Activated CD4-positive, CD25-positive, alpha-beta regulatory T cell treated with anti-CD3 and anti-CD28 coated beads, Interleukin-2, amount 50 U/mL, for 24 hours (primary cell): ENCODE measurements around the gene SRP14.

Experiments used
- ATAC-seq, 2 donors: fragments of 150-1000 bp; cut with Tn5 transposase; one replicate each; pipeline ENCODE4 v1.10.0; 2021; ENCODE audit warnings: mild to moderate bottlenecking in 1 of 2, moderate library complexity in 1 of 2

The SRP14 gene

GRCh38 chr15:40067921-40068624 is 29.1 kb upstream of the SRP14 start:
- ATAC-seq = no peak

- ATAC-seq = no peak
Observed at GRCh38 chr15:40066589-40066988, 27.6 kb upstream of the SRP14 start.

GRCh38 chr15:40065166-40065565 is 26.2 kb upstream of the SRP14 start:
- no peak for ATAC-seq

- ATAC-seq = peak; percentile 60 to 65
Observed at GRCh38 chr15:40064231-40064894, 25.4 kb upstream of the SRP14 start.

- peak; percentile 6 to 34 for ATAC-seq
Observed at GRCh38 chr15:40063563-40064011, 24.6 kb upstream of the SRP14 start.

GRCh38 chr15:40062816-40063562 is 24.0 kb upstream of the SRP14 start:
- ATAC-seq = no peak

- ATAC-seq = peak; percentile 39 to 58
Observed at GRCh38 chr15:40061212-40061901, 22.4 kb upstream of the SRP14 start.

GRCh38 chr15:40060236-40060961 is 21.4 kb upstream of the SRP14 start:
- no peak for ATAC-seq

- no peak for ATAC-seq
Observed at GRCh38 chr15:40059821-40060220, 20.8 kb upstream of the SRP14 start.

- peak; percentile 63 to 70 for ATAC-seq
Observed at GRCh38 chr15:40058476-40059140, 19.6 kb upstream of the SRP14 start.

- no peak for ATAC-seq
Observed at GRCh38 chr15:40055576-40056293, 16.8 kb upstream of the SRP14 start.

GRCh38 chr15:40054855-40055575 is 16.0 kb upstream of the SRP14 start:
- ATAC-seq = peak; percentile 42 to 47

GRCh38 chr15:40054605-40054854 is 15.5 kb upstream of the SRP14 start:
- no peak for ATAC-seq

- ATAC-seq = peak; percentile 59 to 70
Observed at GRCh38 chr15:40053831-40054604, 15.0 kb upstream of the SRP14 start.

- ATAC-seq = no peak
Observed at GRCh38 chr15:40053079-40053830, 14.3 kb upstream of the SRP14 start.

GRCh38 chr15:40052604-40053003 is 13.6 kb upstream of the SRP14 start:
- no peak for ATAC-seq

- no peak for ATAC-seq
Observed at GRCh38 chr15:40051616-40052415, 12.8 kb upstream of the SRP14 start.
